Activated CD4-positive, alpha-beta T cell treated with anti-CD3 and anti-CD28 coated beads, Interleukin-2, amount 10 ng/mL, durations not matched to agents 24 days and 14 days (primary cell): Measurements from ENCODE around the gene NCKAP1. TPM values are rescaled to one million over a fixed set of nuclear protein-coding genes. Genes with fewer than 3 reads are reported as not detected.

ENCODE experiments used
- DNase-seq: peaks from one replicate; pipeline ENCODE4 v3.0.0; 2022
- H3K27ac Mint-ChIP-seq: one replicate; pipeline ENCODE4 v1.8.0; 2022; ENCODE audit warnings: mild to moderate bottlenecking, mixed read lengths
- H3K27me3 Mint-ChIP-seq: one replicate; pipeline ENCODE4 v1.8.0; 2022; ENCODE audit warnings: mixed read lengths
- H3K36me3 Mint-ChIP-seq: one replicate; pipeline ENCODE4 v1.8.0; 2022; ENCODE audit warnings: low read depth, mild to moderate bottlenecking, mixed read lengths
- H3K4me1 Mint-ChIP-seq: one replicate; pipeline ENCODE4 v1.8.0; 2021; ENCODE audit warnings: mixed read lengths
- H3K4me3 Mint-ChIP-seq: one replicate; pipeline ENCODE4 v1.8.0; 2022; ENCODE audit warnings: mild to moderate bottlenecking, moderate library complexity, mixed read lengths
- H3K9me3 Mint-ChIP-seq: one replicate; pipeline ENCODE4 v1.8.0; 2021; ENCODE audit warnings: mixed read lengths
- intact Hi-C: fragments of 100-400 bp; cut with micrococcal nuclease; formaldehyde crosslinking; loops from one replicate; pipeline ENCODE4 v1.15.1; 2023
- total RNA-seq: library from RNA; stranded (reverse); gene quantifications from 2 replicates; pipeline ENCODE4 v1.2.3, GENCODE V29; 2022

The NCKAP1 gene
- total RNA-seq, 1 donor from 2014 or later: 14.5 TPM

DNA sequence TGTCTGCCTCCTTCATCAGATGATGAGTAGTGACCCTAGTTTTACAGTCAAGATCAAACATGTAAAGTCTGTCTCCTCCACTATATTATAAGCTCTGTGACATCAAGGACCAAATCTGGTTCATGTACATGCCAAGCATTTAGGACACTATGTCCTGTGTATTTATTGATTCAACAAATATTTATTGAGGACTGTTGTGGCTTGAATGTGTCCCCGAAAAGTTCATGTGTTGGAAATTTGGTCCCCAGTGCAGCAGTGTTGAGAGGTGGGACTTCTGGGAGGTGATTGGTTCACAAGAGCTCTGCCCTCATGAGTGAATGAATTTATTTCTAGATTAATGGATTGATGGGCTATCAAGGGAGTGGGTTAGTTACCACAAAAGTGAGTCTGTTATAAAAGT is 125.2 kb downstream of the NCKAP1 start:
- H3K27ac Mint-ChIP-seq: no peak overlapping the region
- H3K36me3 Mint-ChIP-seq: no peaks in the 10 kb centered on the region
- H3K27me3 Mint-ChIP-seq: no peaks in the 10 kb centered on the region
- intact Hi-C loops: no loop called here
- no peaks in the 10 kb centered on the region for H3K9me3 Mint-ChIP-seq
- DNase-seq: no peak
- H3K4me1 Mint-ChIP-seq: no peaks in the 10 kb centered on the region
- H3K4me3 Mint-ChIP-seq: no peak overlapping the region

DNA sequence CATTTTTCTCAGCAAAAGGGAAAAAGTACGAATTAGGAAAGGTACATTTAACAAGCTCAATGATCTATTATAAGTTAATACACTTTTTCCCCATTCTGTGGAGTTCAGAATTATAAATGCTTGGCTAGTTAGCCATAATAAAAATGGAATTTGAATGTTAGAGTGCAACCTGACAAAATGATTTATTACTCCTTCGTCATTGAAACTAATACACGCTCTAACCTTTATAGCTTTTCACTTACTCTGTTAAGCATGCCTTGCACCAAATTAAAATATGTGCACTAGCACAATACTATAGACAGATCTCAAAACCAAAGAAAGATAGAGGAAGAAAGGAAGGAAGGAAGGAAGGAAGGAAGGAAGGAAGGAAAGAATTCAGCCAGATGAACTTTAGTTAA is 125.7 kb downstream of the NCKAP1 start:
- Mint-ChIP-seq H3K4me1 (no peaks in the 10 kb centered on the region), H3K36me3 (no peaks in the 10 kb centered on the region), H3K27ac (no peak overlapping the region), H3K4me3 (no peak overlapping the region), H3K9me3 (no peaks in the 10 kb centered on the region), H3K27me3 (no peaks in the 10 kb centered on the region)
- DNase-seq: no peak
- intact Hi-C loops: no loop called here

DNA sequence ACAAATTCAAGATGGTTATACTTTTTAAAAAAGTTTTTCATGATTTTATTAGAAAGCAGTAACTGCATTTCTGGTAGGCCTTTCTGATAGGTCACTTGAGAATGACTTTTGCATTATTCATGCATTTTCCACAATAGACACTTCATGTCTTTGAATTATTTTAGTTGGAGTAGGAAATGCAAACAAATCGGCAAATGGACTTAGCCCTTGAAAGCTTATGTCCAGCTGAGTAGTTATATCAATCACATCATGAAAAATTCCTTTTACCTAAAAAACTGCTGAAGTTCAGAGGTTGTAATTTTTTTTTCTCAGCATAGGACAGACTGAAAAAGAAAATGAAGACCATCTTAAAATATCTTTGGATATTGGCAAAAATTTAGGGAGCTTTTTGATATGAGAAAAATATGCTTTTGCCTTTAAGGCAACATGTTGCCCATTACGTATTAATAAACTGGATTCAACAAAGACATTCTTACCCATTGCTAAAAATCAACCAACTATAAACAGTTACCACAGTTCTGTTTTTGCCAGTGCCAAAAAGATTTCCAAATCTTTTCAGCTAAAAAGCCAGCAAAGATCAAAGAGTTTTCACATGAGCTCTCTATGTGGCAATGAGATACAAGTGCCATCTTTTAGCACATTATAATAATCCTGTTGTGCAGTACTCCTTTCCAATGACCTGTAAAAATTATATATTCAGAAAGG is 126.3 kb downstream of the NCKAP1 start:
- Mint-ChIP-seq H3K4me1 (no peaks in the 10 kb centered on the region), H3K4me3 (no peak overlapping the region), H3K9me3 (no peaks in the 10 kb centered on the region), H3K36me3 (no peaks in the 10 kb centered on the region), H3K27ac (no peak overlapping the region), H3K27me3 (no peaks in the 10 kb centered on the region)
- no peak for DNase-seq
- intact Hi-C loops: no loop called here

DNA sequence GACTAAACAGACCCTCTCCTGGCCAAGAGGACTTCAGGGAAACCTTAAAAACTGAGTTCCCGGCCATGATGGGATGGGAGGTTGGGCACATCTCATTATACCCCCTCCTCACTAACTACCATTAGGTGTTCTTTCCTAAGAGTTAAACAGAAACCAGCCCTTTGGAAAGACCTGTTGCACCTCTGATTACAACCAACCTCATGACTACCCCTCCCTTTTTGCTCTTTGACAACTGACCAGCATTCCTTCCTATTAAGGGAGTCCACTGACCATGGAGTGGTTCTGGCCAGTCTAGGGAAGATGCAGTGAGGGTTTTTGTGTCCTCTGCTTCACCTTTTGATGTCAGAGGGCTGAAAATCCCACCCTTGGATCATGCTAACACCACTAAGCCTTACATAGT is 127.3 kb downstream of the NCKAP1 start:
- intact Hi-C loops: no loop called here
- H3K9me3 Mint-ChIP-seq: no peaks in the 10 kb centered on the region
- no peaks in the 10 kb centered on the region for H3K4me1 Mint-ChIP-seq
- H3K36me3 Mint-ChIP-seq: no peaks in the 10 kb centered on the region
- no peaks in the 10 kb centered on the region for H3K27me3 Mint-ChIP-seq
- H3K27ac Mint-ChIP-seq: no peak overlapping the region
- H3K4me3 Mint-ChIP-seq: no peak overlapping the region
- DNase-seq: no peak

DNA sequence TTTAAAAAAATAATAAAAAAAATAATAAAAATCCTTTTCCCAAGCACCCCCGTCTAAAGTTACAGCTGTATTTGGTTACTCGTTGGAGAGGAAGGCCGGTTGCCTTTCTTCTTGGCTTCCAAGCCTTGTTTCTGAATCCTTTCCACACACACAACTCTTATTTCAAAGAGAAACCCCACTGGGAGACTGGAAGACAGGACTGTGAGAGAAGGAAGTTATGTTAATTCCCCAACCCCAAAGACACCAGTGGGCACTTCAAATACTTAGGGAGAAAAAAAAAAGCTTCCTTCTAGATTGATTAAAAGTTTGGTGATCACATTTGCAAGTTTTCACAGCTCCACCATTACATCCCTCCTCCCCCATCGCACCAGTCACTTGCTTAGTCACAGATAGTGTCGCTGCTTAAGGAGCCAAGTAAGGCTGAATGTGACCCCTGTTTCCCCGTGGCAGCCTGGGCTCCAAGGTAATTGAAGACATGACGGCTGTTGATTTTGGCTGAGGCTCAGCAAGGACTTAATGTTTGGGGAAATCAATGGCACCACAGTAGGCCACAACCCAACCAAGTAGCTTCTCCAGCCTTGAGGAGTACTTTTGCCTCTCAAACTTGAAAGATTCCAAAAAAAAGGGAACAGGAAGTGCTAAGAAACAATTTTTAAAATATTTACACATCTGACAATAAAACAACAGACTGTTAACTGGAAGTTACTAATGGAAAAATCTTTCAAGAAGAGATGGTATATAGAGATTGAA is 131.0 kb downstream of the NCKAP1 start:
- intact Hi-C loops: no loop called here
- no peak for DNase-seq
- Mint-ChIP-seq H3K36me3 (no peaks in the 10 kb centered on the region), H3K27me3 (no peaks in the 10 kb centered on the region), H3K9me3 (no peaks in the 10 kb centered on the region), H3K4me3 (no peak overlapping the region), H3K4me1 (no peaks in the 10 kb centered on the region), H3K27ac (no peak overlapping the region)

DNA sequence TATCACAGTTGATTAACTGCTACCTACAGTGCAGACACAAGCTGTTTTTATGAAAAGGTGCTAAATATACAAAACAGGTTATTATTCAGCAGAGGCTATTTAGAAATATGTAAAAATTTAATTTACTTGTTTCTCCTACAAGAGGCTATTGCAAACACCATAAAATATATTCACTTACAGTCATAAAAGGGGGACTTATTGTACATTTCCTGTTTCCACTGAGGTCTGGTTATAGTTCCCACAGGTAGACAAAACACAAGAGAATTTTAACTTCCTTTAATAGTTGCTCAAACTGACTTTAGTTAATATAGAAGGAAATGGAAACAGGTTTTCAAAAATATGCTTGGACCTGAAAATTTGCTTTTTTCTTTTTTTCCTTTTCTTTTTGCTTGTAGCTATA is 131.8 kb downstream of the NCKAP1 start:
- Mint-ChIP-seq H3K4me1 (no peaks in the 10 kb centered on the region), H3K9me3 (no peaks in the 10 kb centered on the region), H3K27ac (no peak overlapping the region), H3K4me3 (no peak overlapping the region), H3K27me3 (no peaks in the 10 kb centered on the region), H3K36me3 (no peaks in the 10 kb centered on the region)
- no peak for DNase-seq
- intact Hi-C loops: no loop called here

DNA sequence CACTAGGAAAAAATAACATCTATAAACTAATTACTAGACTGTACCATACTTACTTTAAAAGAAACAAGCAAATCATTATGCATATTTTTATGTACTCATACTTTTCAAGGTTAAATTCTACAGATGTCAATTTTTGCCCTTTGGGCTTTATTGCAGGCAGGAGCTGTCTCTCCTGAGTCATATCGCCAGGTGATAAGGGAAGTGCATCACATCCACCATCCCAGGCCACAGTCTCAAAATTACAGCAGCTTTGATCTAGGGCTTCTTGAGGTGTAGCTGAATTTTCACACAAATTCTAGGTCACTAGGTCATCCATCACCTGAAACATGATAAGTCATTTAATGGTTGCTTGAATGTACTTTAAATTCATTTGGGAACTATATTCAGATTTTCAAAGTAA is 133.4 kb downstream of the NCKAP1 start:
- Mint-ChIP-seq H3K4me1 (no peaks in the 10 kb centered on the region), H3K36me3 (no peaks in the 10 kb centered on the region), H3K27ac (no peak overlapping the region), H3K4me3 (no peak overlapping the region), H3K9me3 (no peaks in the 10 kb centered on the region), H3K27me3 (no peaks in the 10 kb centered on the region)
- DNase-seq: no peak
- intact Hi-C loops: no loop called here

DNA sequence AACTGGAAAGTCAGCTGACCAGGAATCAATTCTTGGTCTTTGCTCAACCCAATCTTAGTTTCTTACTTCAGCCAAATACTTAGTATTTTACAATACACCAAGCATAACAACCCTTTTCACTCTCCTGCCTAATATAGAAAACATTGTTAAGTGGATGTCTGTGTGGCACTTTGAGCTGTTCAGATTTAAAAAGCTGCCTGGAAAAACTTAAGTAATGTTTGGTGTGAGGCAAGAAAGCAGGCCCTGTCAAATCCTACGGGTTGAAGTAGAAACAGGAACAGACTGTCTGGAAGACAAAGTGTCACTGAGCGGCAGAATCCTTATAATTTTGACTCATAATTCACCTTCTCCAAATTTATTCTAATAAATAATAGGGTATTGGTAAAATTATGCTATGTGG is 134.7 kb downstream of the NCKAP1 start:
- no peaks in the 10 kb centered on the region for H3K9me3 Mint-ChIP-seq
- peaks cover 2% of the 10 kb centered on the region for H3K4me1 Mint-ChIP-seq
- DNase-seq: no peak
- H3K27me3 Mint-ChIP-seq: no peaks in the 10 kb centered on the region
- intact Hi-C loops: no loop called here
- no peaks in the 10 kb centered on the region for H3K36me3 Mint-ChIP-seq
- H3K4me3 Mint-ChIP-seq: no peak overlapping the region
- no peak overlapping the region for H3K27ac Mint-ChIP-seq

DNA sequence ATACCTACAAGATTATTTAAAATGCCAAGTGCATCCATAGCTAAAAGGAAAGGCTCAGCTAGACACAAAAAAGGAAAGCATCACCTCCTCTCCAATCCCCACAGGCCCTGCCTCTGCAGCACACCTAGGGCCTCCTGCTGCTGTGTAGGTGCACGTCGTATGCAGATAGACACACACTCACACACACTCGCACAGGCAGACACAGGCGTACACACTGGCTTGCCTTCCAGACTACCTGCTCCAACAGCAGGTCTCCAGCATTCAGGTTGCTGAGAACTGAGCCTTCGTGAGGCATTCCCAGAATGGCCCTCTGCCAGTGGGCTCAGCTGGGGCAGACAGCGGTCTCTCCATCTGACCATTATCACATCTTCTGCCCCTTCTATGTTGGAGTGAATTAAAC is 136.5 kb downstream of the NCKAP1 start:
- no peaks in the 10 kb centered on the region for H3K36me3 Mint-ChIP-seq
- H3K9me3 Mint-ChIP-seq: no peaks in the 10 kb centered on the region
- intact Hi-C loops: no loop called here

DNA sequence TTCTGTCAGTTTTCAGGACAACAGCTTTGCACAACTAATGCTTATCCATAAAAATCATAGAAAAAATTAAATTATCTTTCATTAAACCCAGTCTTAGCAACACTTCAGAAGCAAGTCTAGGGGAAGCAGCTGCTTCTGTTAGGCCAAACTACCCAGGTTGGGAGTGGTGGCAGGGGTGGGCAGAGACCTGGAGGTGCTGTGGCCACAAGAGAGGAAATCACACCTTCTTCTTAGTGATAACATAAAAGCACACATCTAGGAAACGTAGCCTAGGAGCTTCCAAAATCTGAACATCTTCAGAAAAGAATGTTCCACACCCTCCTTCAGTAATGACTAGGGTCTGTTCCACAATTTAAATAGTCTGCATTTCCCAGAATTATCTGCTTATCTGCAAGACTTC is 139.5 kb downstream of the NCKAP1 start:
- intact Hi-C loops: no loop called here
- Mint-ChIP-seq H3K27ac (no peak overlapping the region), H3K4me1 (peaks cover 2% of the 10 kb centered on the region), H3K27me3 (no peaks in the 10 kb centered on the region), H3K4me3 (no peak overlapping the region), H3K9me3 (no peaks in the 10 kb centered on the region), H3K36me3 (no peaks in the 10 kb centered on the region)
- no peak for DNase-seq

More for the DNA sequence above, 136.5 kb downstream of the NCKAP1 start:
- no peak overlapping the region for H3K4me3 Mint-ChIP-seq
- no peak for DNase-seq
- peaks cover 2% of the 10 kb centered on the region for H3K4me1 Mint-ChIP-seq
- H3K27me3 Mint-ChIP-seq: no peaks in the 10 kb centered on the region
- no peak overlapping the region for H3K27ac Mint-ChIP-seq

DNA sequence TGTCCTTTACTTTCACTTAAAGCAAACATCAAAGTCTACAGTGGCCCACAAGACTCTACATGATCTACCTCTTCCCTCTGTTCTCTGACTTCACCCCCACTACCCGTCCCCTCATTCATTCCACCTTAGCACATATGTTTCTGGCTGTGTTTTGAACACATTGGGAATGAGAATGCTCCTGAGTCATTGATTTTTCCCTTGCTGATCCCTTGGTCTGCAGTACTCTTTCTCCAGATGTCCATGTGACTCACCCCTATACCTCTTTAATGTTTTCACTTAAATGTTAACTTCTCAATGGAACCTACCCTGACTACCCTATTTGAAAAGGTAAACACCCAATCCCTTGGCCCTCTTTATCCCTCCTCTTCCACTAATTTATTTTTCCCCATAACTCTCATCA is 141.1 kb downstream of the NCKAP1 start:
- no peak overlapping the region for H3K27ac Mint-ChIP-seq
- H3K4me1 Mint-ChIP-seq: peaks cover 2% of the 10 kb centered on the region
- no peak overlapping the region for H3K4me3 Mint-ChIP-seq
- H3K9me3 Mint-ChIP-seq: no peaks in the 10 kb centered on the region
- no peak for DNase-seq
- intact Hi-C loops: no loop called here
- peaks cover under 1% of the 10 kb centered on the region for H3K27me3 Mint-ChIP-seq
- no peaks in the 10 kb centered on the region for H3K36me3 Mint-ChIP-seq

DNA sequence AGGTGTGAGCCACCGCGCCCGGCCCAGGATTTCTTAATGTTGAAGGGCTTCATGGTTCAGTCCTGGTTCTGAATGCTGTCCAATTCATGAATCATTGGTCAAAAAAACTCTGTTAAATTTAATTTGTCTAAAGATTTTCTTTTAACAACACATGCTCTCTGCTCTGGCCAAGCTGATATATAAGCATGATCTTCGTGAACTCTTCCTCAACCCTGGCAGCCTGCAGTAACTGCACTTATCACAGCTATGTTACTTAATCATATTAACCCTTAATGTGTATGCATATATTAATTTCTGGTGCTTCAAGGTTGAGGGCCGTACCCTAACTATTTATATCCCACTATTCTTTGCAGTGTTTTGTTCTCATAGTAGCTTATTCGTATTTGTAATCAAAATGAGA is 142.5 kb downstream of the NCKAP1 start:
- no peak for DNase-seq
- no peaks in the 10 kb centered on the region for H3K9me3 Mint-ChIP-seq
- no peak overlapping the region for H3K4me3 Mint-ChIP-seq
- peaks cover 2% of the 10 kb centered on the region for H3K4me1 Mint-ChIP-seq
- peaks cover 5% of the 10 kb centered on the region for H3K27me3 Mint-ChIP-seq
- no peak overlapping the region for H3K27ac Mint-ChIP-seq
- H3K36me3 Mint-ChIP-seq: no peaks in the 10 kb centered on the region
- intact Hi-C loops: no loop called here

DNA sequence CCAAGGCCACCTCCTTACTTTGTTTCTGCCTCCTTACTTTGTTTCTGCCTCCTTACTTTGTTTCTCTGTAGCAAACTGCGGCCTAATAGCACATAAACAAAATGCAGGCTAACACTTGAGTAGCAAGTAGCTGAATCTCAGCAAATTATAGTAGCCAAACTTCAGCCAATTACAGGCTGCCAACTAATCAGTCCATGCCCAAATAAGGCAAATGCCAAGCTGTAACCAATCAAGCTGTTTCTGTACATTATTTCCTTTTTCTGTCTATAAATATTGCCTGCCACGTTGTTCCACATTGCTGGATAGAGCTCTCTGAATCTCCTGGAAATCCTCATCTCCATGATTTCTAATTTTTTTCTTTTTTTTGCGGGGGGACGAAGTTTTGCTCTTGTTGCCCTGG is 143.1 kb downstream of the NCKAP1 start:
- Mint-ChIP-seq H3K27ac (no peak overlapping the region), H3K27me3 (peaks cover 5% of the 10 kb centered on the region), H3K4me3 (no peak overlapping the region), H3K4me1 (peaks cover 2% of the 10 kb centered on the region), H3K9me3 (no peaks in the 10 kb centered on the region), H3K36me3 (no peaks in the 10 kb centered on the region)
- DNase-seq: no peak
- intact Hi-C loops: no loop called here

DNA sequence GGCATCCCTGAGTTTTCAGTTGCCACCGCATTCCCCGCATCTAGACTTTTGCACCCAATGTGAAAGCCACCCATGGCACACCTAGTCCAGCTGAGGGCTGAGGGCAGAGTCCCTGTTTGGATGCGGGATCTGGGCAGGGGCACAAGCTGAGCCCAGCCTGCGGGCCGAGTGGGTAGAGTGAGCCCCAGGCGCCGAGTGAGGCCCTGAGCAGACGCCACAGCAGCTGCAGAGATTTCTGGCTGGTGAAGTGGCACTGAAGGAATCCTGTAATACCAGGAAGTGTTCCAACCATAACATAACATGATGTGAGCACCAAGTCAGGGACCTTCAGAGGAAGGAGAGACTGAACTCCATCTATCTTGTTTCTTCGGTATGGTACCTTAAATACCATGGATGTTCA is 144.1 kb downstream of the NCKAP1 start:
- no peak overlapping the region for H3K4me3 Mint-ChIP-seq
- no peak for DNase-seq
- intact Hi-C loops: no loop called here
- no peaks in the 10 kb centered on the region for H3K4me1 Mint-ChIP-seq
- no peaks in the 10 kb centered on the region for H3K36me3 Mint-ChIP-seq
- peaks cover 7% of the 10 kb centered on the region for H3K27me3 Mint-ChIP-seq
- H3K27ac Mint-ChIP-seq: no peak overlapping the region
- H3K9me3 Mint-ChIP-seq: no peaks in the 10 kb centered on the region

DNA sequence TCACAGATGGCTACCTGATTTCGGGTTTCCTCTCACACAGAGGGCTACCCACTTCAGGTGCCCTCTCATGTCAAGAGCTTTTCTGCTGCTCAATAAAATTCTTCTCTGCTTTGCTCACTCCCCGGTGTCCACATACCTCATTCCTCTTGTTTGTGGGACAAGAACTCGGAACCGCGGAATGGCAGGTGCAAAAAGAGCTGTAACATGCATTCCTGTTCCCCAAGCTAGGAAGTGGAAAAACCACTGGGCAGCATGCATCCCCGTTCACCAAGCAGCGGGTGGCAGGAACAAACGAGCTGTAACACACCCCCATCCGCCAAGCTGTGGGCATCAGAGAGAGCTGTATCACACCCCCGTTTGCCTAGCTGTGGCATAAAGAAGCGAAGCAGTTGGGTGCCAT is 144.6 kb downstream of the NCKAP1 start:
- Mint-ChIP-seq H3K36me3 (no peaks in the 10 kb centered on the region), H3K4me1 (no peaks in the 10 kb centered on the region), H3K4me3 (no peak overlapping the region), H3K27me3 (peaks cover 7% of the 10 kb centered on the region), H3K27ac (no peak overlapping the region), H3K9me3 (no peaks in the 10 kb centered on the region)
- intact Hi-C loops: no loop called here
- DNase-seq: no peak
